ENCODE results near the gene DEPDC1B.
"Not testable (repeated sequence)": the region's sequence is repeated elsewhere in the genome, so short reads cannot be mapped to it uniquely, and the experiment has no call there.

The DEPDC1B gene

GRCh38 chr5:60718166-60718892 is 18.4 kb upstream of the DEPDC1B start (continued):
- TF ChIP-seq ZNF341 (tag by site-specific recombination; IDR thresholded peaks at IDR 0.05; ENCODE audit: low read depth) (0 out of 2 replicates have a peak, but pooled peaks have one; percentile 15), ZNF148 (tag by site-specific recombination; IDR thresholded peaks at IDR 0.05; ENCODE audit: borderline replicate concordance) (no peak), MEIS1 (CRISPR knock-in tag; IDR thresholded peaks at IDR 0.05; ENCODE audit: borderline replicate concordance) (no peak), ZNF654 (tag by site-specific recombination; IDR thresholded peaks at IDR 0.05; ENCODE audit: low read depth) (peak; percentile 44)

DNA sequence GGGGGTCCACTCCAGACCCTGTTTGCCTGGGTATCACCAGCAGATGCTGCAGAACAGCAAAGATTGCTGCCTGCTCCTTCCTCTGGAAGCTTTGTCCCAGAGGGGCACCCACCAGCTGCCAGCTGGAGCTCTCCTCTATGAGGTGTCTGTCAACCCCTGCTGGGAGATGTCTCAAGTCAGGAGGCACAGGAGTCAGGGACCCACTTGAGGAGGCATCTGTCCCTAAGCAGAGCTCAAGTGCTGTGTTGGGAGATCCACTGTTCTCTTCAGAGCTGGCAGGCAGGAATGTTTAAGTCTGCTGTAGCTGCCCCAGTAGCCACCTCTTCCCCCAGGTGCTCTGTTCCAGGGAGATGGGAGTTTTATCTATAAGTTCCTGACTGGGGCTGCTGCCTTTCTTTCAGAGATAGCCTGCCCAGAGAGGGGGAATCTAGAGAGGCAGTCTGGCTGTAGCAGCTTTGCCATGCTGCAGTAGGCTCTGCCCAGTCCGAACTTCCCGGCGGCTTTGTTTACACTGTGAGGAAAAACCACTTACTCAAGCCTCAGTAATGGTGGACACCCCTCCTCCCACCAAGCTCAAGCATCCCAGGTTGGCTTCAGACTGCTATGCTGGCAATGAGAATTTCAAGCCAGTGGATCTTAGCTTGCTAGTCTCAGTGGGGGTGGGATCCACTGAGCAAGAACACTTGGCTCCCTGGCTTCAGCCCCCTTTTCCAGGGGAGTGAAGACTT is 15.4 kb upstream of the DEPDC1B start:
- POLR2A ChIA-PET; H3K27ac ChIP-seq (ENCODE audit: extremely low read depth, low read depth, low read length); H3K4me3 ChIP-seq (ENCODE audit: low read depth, low read length); H3K4me1 ChIP-seq (ENCODE audit: control insufficient read depth, insufficient read depth, low read length); CTCF ChIA-PET; H3K9me3 ChIP-seq (ENCODE audit: control insufficient read depth, insufficient read depth, low read depth, low read length); H3K36me3 ChIP-seq (ENCODE audit: control insufficient read depth in 2 of 2, insufficient read depth in 1 of 2, low read length in 2 of 2): not testable (repeated sequence)

GRCh38 chr5:60712950-60713349 is 13.0 kb upstream of the DEPDC1B start:
- TF ChIP-seq ZNF48 (tag by site-specific recombination; IDR thresholded peaks at IDR 0.05) (no peak), HIC1 (tag by site-specific recombination; IDR thresholded peaks at IDR 0.05) (no peak), ZNF701 (tag by site-specific recombination; IDR thresholded peaks at IDR 0.05) (no peak)
- ChIA-PET CTCF (no interaction called here), POLR2A (no interaction called here)
- Histone ChIP-seq H3K36me3 (ENCODE audit: control insufficient read depth in 2 of 2, insufficient read depth in 1 of 2, low read length in 2 of 2) (no peaks in the 10 kb centered on the region), H3K27ac (ENCODE audit: extremely low read depth, low read depth, low read length) (no peak overlapping the region), H3K4me3 (ENCODE audit: low read depth, low read length) (no peak overlapping the region), H3K9me3 (ENCODE audit: control insufficient read depth, insufficient read depth, low read depth, low read length) (no peaks in the 10 kb centered on the region), H3K4me1 (ENCODE audit: control insufficient read depth, insufficient read depth, low read length) (no peaks in the 10 kb centered on the region)

GRCh38 chr5:60711892-60712291 is 11.9 kb upstream of the DEPDC1B start:
- peak; percentile 80 for TF ChIP-seq ZNF146 (tag by site-specific recombination; IDR thresholded peaks at IDR 0.05)
- H3K36me3 ChIP-seq (ENCODE audit: control insufficient read depth in 2 of 2, insufficient read depth in 1 of 2, low read length in 2 of 2); CTCF ChIA-PET; H3K4me3 ChIP-seq (ENCODE audit: low read depth, low read length); POLR2A ChIA-PET; H3K27ac ChIP-seq (ENCODE audit: extremely low read depth, low read depth, low read length); H3K4me1 ChIP-seq (ENCODE audit: control insufficient read depth, insufficient read depth, low read length); H3K9me3 ChIP-seq (ENCODE audit: control insufficient read depth, insufficient read depth, low read depth, low read length): not testable (repeated sequence)

- POLR2A ChIA-PET: interaction anchor here (0.8 kb wide), 1 partner anchor 10 kb away, joined by 4 read pairs; the partner anchor contains the start of gene DEPDC1B
- Histone ChIP-seq H3K36me3 (ENCODE audit: control insufficient read depth in 2 of 2, insufficient read depth in 1 of 2, low read length in 2 of 2) (no peaks in the 10 kb centered on the region), H3K4me3 (ENCODE audit: low read depth, low read length) (no peak overlapping the region), H3K27ac (ENCODE audit: extremely low read depth, low read depth, low read length) (no peak overlapping the region), H3K9me3 (ENCODE audit: control insufficient read depth, insufficient read depth, low read depth, low read length) (no peaks in the 10 kb centered on the region), H3K4me1 (ENCODE audit: control insufficient read depth, insufficient read depth, low read length) (no peaks in the 10 kb centered on the region)
- CTCF ChIA-PET: interaction anchor here (0.6 to 0.7 kb wide), 3 partner anchors 36 to 429 kb away, joined by 3 read pairs; no protein-coding TSS in a partner anchor
- TF ChIP-seq ZNF23 (tag by site-specific recombination; IDR thresholded peaks at IDR 0.05; ENCODE audit: borderline replicate concordance): no peak
- TF ChIP-seq ZNF341 (tag by site-specific recombination; IDR thresholded peaks at IDR 0.05; ENCODE audit: low read depth): no peak
- TF ChIP-seq ZNF624 (tag by site-specific recombination; IDR thresholded peaks at IDR 0.05): no peak
- TF ChIP-seq KLF8 (tag by site-specific recombination; IDR thresholded peaks at IDR 0.05): no peak
- TF ChIP-seq MYNN (tag by site-specific recombination; IDR thresholded peaks at IDR 0.05; ENCODE audit: borderline replicate concordance): no peak
- no peak for TF ChIP-seq ZBTB7A (tag by site-specific recombination; IDR thresholded peaks at IDR 0.05; ENCODE audit: low read depth)
- TF ChIP-seq KLF1 (tag by site-specific recombination; IDR thresholded peaks at IDR 0.05): no peak
- TF ChIP-seq KLF9 (tag by site-specific recombination; IDR thresholded peaks at IDR 0.05; ENCODE audit: low read depth): no peak
- no peak for TF ChIP-seq ZNF660 (tag by site-specific recombination; IDR thresholded peaks at IDR 0.05)
- no peak for TF ChIP-seq ZNF776 (tag by site-specific recombination; IDR thresholded peaks at IDR 0.05; ENCODE audit: borderline replicate concordance)
- no peak for TF ChIP-seq KLF16 (tag by site-specific recombination; IDR thresholded peaks at IDR 0.05)
- no peak for TF ChIP-seq ZNF560 (tag by site-specific recombination; IDR thresholded peaks at IDR 0.05; ENCODE audit: borderline replicate concordance)
These were observed 10.4 kb upstream of the DEPDC1B start for GRCh38 chr5:60710362-60710761.
